ENCODE results near the gene COL21A1.

COL21A1 gene

DNA sequence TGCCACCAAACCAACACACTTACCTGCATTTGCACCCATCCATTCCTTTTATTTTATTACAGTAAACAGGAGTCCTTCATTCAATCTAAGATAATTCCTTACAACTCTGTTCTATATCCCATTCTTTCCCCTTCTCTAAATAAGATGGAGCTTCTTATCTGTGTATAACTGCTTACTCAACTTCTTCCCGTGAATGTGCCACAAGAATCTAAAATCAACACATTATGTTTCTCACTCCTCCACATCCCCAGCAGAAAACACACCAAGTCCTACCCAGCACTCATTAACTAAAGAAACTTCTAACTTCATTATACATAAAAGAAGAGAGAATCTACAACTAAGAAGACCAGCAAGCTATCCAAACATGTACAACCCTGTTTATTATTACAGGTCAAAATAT, 141.1 kb downstream of the COL21A1 start:
- no peak for DNase-seq (ENCODE audit: low read depth)

- DNase-seq (ENCODE audit: low read depth), result no peak
Measured at GRCh38 chr6:56104591-56104990, 142.8 kb downstream of the COL21A1 start.

- DNase-seq (ENCODE audit: low read depth), result no peak
Measured at GRCh38 chr6:56102216-56102615, 145.2 kb downstream of the COL21A1 start.

DNA sequence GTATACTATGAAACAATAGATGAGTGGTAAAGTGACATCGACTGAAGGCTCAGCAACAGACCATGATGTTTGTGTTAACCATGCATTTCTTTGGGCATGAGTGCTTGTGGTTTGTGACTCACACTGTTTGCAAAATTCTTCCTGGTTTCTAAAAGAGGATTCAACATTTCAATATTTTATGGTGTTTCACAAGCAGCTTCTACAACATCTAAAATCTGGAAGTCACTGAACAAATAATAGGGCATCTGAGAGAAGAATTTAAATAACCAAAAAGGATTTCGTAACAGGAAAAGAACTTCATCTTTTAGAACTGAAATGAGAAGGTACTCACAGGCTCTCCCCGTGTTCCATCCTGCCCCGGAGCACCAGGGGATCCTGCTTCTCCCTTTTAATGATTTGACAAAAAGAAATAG, 146.2 kb downstream of the COL21A1 start:
- DNase-seq (ENCODE audit: low read depth), result no peak

GRCh38 chr6:56096946-56097621, 150.3 kb downstream of the COL21A1 start:
- DNase-seq (ENCODE audit: low read depth), result no peak

- no peak for DNase-seq (ENCODE audit: low read depth)
Measured at GRCh38 chr6:56096541-56096940, 150.8 kb downstream of the COL21A1 start.

GRCh38 chr6:56093776-56094175, 153.6 kb downstream of the COL21A1 start:
- DNase-seq (ENCODE audit: low read depth), result no peak

- DNase-seq (ENCODE audit: low read depth), result no peak
Measured at GRCh38 chr6:56091159-56091869, 156.1 kb downstream of the COL21A1 start.

DNA sequence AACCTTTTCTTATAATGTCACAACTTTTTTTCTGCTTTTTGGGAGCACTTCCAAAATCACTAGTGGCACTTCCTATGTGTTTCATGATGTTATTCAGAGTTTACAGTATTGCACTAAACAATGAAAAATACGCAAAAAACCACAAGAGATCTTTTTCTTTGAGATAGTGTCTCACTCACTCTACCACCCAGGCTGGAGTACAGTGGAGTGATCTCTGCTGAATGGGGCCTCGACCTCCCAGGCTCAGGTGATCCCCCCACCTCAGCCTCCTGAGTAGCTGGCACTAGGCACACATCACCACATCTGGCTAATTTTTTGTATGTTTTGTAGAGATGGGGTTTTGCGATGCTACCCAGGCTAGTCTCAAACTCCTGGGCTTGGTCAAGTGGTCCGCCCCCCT, 158.7 kb downstream of the COL21A1 start:
- DNase-seq (ENCODE audit: low read depth), result no peak

DNA sequence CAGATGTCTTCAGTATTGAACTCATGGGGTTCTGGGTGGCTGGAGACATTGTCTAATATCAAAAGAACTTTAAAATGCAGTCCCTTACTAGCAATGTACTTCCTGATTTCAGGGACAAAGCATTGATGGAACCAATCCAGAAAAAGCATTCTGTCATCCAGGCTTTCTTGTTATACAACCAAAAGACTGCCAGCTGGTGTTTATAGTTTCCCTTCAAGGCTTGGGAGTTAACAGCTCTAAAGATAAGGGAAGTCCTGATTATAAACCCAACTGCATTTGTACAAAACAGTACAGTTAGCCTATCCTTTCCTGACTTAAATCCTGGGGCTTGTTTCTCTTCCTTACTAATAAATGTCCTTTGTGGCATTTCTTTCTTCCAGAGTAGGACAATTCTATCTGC, 160.0 kb downstream of the COL21A1 start:
- no peak for DNase-seq (ENCODE audit: low read depth)

DNA sequence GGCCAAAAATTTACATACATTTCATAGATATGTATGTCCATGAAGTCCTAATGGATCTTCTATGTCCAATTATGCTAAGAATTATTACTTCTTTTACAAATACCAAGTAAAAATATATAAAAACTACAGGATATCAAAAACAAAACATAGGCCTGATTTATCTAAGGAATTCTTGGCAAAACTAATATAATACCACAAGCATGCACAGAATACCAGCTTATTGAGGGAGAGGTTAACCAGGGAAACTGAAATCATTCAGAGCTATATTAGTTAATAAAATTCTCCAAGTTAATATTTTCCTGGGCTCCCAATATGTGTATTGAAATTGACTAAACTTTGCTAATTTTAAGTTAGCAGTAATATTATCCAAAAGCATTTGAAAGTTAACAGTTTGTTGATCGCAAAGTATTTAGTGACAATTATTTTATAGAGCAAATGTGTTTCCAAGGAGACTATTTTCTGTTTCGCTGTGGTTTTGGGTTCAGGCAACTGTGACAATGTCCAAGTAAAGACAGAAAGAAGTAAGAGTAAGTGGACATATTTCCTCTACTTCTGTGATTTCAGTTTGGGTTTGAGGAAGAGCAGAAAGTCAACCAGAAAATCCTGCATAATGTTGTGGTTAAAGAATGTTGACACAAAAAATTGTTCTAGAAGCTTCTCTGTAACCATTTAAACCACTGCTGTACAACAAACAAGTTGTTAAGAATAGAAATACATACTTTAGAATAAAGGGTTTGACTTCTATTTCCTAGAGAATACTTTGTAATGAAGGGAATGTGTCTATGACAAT, 167.4 kb downstream of the COL21A1 start:
- DNase-seq (ENCODE audit: low read depth), result no peak

- no peak for DNase-seq (ENCODE audit: low read depth)
Measured at GRCh38 chr6:56076033-56076432, 171.3 kb downstream of the COL21A1 start.

GRCh38 chr6:56073761-56074160, 173.6 kb downstream of the COL21A1 start:
- no peak for DNase-seq (ENCODE audit: low read depth)

DNA sequence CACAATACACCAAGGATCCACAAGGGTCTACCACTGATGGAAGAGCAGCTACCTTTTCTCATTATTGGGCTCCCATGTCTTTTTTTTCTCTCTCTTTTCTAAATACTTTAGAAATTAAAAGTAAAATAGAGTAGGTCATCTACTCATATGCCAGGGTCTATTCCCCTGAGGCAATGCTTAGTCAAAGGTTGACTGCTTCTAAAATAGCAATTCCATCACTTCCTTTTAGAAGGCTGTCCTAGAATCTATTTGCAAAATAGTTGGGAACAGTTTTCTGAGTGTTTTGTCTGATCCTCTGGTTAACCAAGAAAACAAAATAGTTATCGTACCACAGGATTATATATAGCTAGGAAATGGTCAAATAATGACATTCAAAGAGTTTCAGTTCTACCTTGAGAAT, 174.1 kb downstream of the COL21A1 start:
- no peak for DNase-seq (ENCODE audit: low read depth)

DNA sequence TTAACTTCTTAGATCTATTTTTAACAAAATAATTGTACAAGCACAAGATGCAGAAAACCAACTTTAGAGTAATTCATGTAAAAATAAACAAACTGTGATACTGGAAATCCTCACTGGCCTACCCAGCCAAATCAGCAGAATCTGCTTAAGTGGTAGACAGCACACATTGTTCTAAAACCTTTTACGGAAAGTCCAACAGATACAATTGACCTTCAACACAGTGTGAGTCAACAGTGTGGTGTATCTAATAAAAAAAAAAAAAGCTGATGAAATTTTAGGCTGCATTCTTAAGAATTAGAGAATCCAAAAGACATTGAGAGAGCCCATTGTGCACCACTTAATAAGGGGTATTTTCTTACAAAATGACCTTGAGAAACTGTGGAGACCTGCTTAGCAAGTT, 174.5 kb downstream of the COL21A1 start:
- DNase-seq (ENCODE audit: low read depth), result no peak

- DNase-seq (ENCODE audit: low read depth), result no peak
Measured at GRCh38 chr6:56065408-56065807, 182.0 kb downstream of the COL21A1 start.

DNA sequence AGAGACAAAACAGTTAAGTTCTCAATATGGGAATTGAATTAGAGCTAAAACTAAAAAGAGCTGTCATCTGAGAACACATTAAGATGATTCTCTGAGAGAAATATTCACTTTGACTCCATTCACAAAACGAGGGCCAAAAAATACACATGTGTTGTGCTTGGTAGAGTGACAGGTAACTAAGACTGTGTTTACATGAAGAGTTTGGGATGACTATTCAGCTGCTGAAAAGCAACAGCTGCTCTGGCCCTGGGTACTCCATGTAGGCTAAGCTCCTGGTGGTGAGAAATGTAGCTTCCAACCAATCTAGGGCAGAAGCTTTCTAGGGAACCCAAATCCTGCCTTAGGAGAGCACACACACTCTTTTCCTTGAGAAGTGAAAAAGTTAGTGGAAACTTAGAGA, 184.5 kb downstream of the COL21A1 start:
- no peak for DNase-seq (ENCODE audit: low read depth)

- no peak for DNase-seq (ENCODE audit: low read depth)
Measured at GRCh38 chr6:56058636-56059035, 188.7 kb downstream of the COL21A1 start.

- no peak for DNase-seq (ENCODE audit: low read depth)
Measured at GRCh38 chr6:56055081-56055704, 192.2 kb downstream of the COL21A1 start.

DNA sequence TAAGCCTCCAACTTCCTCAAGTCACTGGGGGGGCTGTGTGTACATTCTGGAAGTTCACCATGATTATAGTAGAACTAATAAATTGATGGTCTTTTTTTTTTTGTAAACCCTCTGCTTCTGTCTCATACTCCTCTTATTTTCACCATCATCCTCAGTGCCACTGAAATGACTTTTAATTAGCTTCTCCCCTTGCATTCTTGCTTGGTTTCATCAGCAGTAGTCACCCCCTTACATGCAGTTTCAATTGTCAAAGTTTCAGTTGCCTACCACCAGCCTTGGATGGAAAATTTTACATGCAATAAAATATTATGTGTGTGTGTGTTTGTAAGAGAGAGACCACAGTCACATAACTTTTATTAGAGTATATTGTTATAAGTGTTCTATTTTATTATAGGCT, 196.2 kb downstream of the COL21A1 start:
- DNase-seq (ENCODE audit: low read depth), result no peak

DNA sequence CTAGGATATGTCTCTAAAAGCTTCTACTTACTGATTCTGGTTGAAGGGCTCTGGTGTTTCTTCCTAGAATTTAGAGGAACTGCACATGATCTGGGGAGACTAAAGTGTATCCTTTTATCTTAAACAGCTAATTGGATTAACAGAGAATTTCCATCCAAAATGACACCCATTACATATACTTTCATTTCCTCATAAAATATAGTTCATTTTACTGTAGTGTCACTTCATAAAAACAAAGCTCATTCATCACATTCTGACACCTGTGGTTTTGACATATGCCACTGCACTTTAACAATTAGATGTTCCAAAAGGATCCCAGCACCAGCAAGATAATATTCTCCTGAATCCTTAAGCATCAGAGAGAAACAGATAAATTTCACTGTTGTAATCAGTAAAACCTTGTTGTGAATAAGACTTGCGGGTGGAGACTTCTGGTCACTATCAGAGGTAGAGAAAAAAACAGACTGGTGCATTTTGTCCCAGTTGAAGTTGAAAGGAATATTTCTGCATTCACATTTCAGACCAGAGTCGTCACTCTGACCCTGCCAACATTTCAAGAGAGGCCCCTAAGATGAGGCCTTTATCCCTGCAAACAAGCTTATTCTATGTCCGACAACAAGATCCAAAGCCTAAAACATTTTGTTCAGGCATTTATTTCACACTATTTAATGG, 196.7 kb downstream of the COL21A1 start:
- DNase-seq (ENCODE audit: low read depth), result no peak

DNA sequence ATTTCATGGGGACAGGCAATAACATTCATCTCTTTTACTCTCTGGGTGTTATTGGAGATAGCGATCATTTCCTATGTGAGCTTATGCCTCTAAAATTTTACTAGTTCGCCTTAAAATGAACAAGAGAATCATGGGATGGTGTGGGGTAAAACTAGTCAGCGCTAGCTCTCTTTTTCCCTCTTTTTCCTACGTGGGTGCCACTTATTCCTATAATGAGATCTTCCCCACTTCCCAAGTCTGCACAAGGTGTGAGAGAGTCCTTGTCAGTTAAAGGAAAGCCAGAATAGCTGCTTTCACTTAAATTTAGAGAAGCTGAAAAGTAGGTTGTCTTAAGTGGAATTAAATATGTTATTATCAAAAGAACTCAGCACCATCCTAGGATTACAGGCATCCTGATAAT, 198.8 kb downstream of the COL21A1 start:
- DNase-seq (ENCODE audit: low read depth), result no peak

Data from stimulated activated CD8-positive, alpha-beta memory T cell treated with anti-CD3 and anti-CD28 coated beads, Interleukin-15, amount 100 ng/mL, for 1 hour (primary cell).